ENCODE measurements around the gene LOXHD1. TPM values are rescaled to one million over a fixed set of nuclear protein-coding genes. Genes with fewer than 3 reads are reported as not detected.

The LOXHD1 gene
- total RNA-seq, 1 experiment from 2014 or later: not detected

DNA sequence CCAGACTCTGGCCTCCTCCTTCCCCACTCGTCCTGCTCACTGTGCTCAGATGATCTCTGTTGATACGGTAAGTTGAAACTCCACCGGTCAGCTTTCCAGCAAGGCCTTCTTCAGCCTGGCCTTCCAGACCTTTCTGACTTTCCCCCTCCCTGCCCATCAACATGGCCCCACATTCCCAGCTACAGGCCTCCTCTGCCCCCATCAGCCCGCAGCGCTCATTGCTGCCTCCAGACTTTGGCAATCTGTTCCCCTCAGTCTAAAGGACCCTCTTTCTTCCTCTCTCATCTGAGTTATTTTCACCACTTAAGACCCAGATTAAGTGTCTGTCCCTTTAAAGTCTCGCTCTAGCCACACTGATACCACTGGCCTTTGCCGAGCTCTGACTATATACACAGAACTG, 10.6 kb downstream of the LOXHD1 start:
- H3K27me3 ChIP-seq (ENCODE audit: insufficient read depth, low read depth): peaks cover 57% of the 10 kb centered on the region
- H3K79me2 ChIP-seq (ENCODE audit: low read depth): no peaks in the 10 kb centered on the region
- H3K4me3 ChIP-seq: no peak overlapping the region
- DNase-seq: no peak
- CTCF ChIA-PET: no interaction called here
- H3K4me2 ChIP-seq: no peak overlapping the region
- TF ChIP-seq, protein P1, sequence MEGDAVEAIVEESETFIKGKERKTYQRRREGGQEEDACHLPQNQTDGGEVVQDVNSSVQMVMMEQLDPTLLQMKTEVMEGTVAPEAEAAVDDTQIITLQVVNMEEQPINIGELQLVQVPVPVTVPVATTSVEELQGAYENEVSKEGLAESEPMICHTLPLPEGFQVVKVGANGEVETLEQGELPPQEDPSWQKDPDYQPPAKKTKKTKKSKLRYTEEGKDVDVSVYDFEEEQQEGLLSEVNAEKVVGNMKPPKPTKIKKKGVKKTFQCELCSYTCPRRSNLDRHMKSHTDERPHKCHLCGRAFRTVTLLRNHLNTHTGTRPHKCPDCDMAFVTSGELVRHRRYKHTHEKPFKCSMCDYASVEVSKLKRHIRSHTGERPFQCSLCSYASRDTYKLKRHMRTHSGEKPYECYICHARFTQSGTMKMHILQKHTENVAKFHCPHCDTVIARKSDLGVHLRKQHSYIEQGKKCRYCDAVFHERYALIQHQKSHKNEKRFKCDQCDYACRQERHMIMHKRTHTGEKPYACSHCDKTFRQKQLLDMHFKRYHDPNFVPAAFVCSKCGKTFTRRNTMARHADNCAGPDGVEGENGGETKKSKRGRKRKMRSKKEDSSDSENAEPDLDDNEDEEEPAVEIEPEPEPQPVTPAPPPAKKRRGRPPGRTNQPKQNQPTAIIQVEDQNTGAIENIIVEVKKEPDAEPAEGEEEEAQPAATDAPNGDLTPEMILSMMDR (conservative IDR thresholded peaks at IDR 0.05): no peak
- TF ChIP-seq EZH2 (IDR thresholded peaks at IDR 0.05; ENCODE audit: low read depth): no peak
- H2AFZ ChIP-seq: no peak overlapping the region
- intact Hi-C loops (cut with micrococcal nuclease; ENCODE audit: unreplicated experiment): no loop called here
- no peaks in the 10 kb centered on the region for H3F3A ChIP-seq (ENCODE audit: insufficient read depth, low read depth)
- no peaks in the 10 kb centered on the region for H4K20me1 ChIP-seq (ENCODE audit: insufficient read depth)
- H3K36me3 ChIP-seq (ENCODE audit: low read depth): no peaks in the 10 kb centered on the region
- H3K27ac ChIP-seq: no peak overlapping the region
- H3K4me1 ChIP-seq (replicated peaks; ENCODE audit: insufficient read depth): no peaks in the 10 kb centered on the region
- POLR2A ChIA-PET (ENCODE audit: unreplicated experiment): no interaction called here
- no TSS peak for BruUV-seq (replicated peaks)
- H3K9me3 ChIP-seq (ENCODE audit: insufficient read depth, low read depth): no peaks in the 10 kb centered on the region
- no peaks in the 10 kb centered on the region for H3K9me2 ChIP-seq (ENCODE audit: insufficient read depth)

DNA sequence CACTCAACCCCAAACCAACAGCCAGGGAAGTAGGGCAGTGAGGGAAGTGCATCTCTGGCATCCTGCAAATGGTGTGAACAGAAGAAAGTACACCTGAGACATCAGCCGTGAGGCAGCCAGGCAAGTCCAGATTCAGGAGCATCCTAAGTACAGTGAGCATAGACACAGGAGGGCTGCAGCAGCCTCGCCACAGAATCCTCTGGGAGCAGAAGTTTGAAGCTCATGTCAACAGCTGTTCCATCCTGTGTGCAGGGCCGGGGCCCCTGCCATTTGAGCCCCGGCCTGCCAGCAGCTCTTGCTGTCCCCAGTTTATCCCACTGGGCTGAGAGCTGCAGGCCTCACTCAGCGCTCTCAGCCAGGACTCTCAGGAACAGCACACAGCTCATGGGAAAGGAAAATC, 14.5 kb downstream of the LOXHD1 start:
- Histone ChIP-seq H3K79me2 (ENCODE audit: low read depth) (no peaks in the 10 kb centered on the region), H3F3A (ENCODE audit: insufficient read depth, low read depth) (no peaks in the 10 kb centered on the region), H3K4me2 (no peak overlapping the region), H2AFZ (no peak overlapping the region), H3K4me1 (replicated peaks; ENCODE audit: insufficient read depth) (no peaks in the 10 kb centered on the region), H4K20me1 (ENCODE audit: insufficient read depth) (no peaks in the 10 kb centered on the region), H3K36me3 (ENCODE audit: low read depth) (no peaks in the 10 kb centered on the region), H3K27ac (no peak overlapping the region), H3K9me3 (ENCODE audit: insufficient read depth, low read depth) (no peaks in the 10 kb centered on the region), H3K4me3 (no peak overlapping the region), H3K9me2 (ENCODE audit: insufficient read depth) (no peaks in the 10 kb centered on the region), H3K27me3 (ENCODE audit: insufficient read depth, low read depth) (peaks cover 53% of the 10 kb centered on the region)
- TF ChIP-seq, protein P1 (conservative IDR thresholded peaks at IDR 0.05): no peak
- no peak for TF ChIP-seq EZH2 (IDR thresholded peaks at IDR 0.05; ENCODE audit: low read depth)
- ChIA-PET POLR2A (ENCODE audit: unreplicated experiment) (no interaction called here), CTCF (no interaction called here)
- no peak for DNase-seq
- BruUV-seq (replicated peaks): no TSS peak
- intact Hi-C loops (cut with micrococcal nuclease; ENCODE audit: unreplicated experiment): no loop called here

DNA sequence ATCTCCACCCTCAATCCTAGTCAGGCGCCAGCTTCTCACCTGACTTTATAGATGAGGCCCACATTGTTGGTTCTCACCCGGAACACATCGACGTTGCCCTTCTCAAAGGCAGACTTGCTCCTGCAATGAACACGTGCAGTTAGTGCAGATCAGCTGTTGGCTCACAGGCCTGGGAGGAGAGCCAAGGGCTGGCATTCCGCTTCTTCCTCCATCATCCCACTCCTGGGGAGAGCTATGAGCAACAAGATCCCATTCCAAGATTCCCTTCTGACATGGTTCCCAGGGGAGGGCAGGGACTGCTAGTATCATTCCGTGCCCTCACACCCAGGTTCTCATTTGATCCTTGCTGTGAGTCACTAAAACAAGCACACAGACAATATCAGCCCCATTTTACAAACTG, 15.1 kb downstream of the LOXHD1 start:
- Histone ChIP-seq H3K9me3 (ENCODE audit: insufficient read depth, low read depth) (no peaks in the 10 kb centered on the region), H2AFZ (no peak overlapping the region), H3K4me2 (no peak overlapping the region), H3K27me3 (ENCODE audit: insufficient read depth, low read depth) (peaks cover 46% of the 10 kb centered on the region), H3K27ac (no peak overlapping the region), H3K36me3 (ENCODE audit: low read depth) (no peaks in the 10 kb centered on the region), H4K20me1 (ENCODE audit: insufficient read depth) (no peaks in the 10 kb centered on the region), H3K4me3 (no peak overlapping the region), H3K79me2 (ENCODE audit: low read depth) (no peaks in the 10 kb centered on the region), H3K4me1 (replicated peaks; ENCODE audit: insufficient read depth) (no peaks in the 10 kb centered on the region), H3F3A (ENCODE audit: insufficient read depth, low read depth) (no peaks in the 10 kb centered on the region), H3K9me2 (ENCODE audit: insufficient read depth) (no peaks in the 10 kb centered on the region)
- intact Hi-C loops (cut with micrococcal nuclease; ENCODE audit: unreplicated experiment): no loop called here
- BruUV-seq (replicated peaks): no TSS peak
- TF ChIP-seq, protein P1 (conservative IDR thresholded peaks at IDR 0.05): no peak
- TF ChIP-seq EZH2 (IDR thresholded peaks at IDR 0.05; ENCODE audit: low read depth): no peak
- ChIA-PET POLR2A (ENCODE audit: unreplicated experiment) (no interaction called here), CTCF (no interaction called here)
- no peak for DNase-seq
